ENCODE measurements around the gene LHX3. TPM values are rescaled to one million over a fixed set of nuclear protein-coding genes. Genes with fewer than 3 reads are reported as not detected.

The LHX3 gene
- total RNA-seq, 1 donor from 2014 or later, result 0.10 TPM

GRCh38 chr9:136175616-136176197 lies 29.2 kb downstream of the LHX3 start:
- no peak for DNase-seq

GRCh38 chr9:136174779-136175615 lies 29.9 kb downstream of the LHX3 start:
- DNase-seq, result no peak

- DNase-seq, result no peak
Observed at GRCh38 chr9:136173648-136174290, 31.2 kb downstream of the LHX3 start.

- DNase-seq, result no peak
Observed at GRCh38 chr9:136172412-136173079, 32.4 kb downstream of the LHX3 start.

GRCh38 chr9:136171801-136172411 lies 33.0 kb downstream of the LHX3 start:
- no peak for DNase-seq

- DNase-seq, result no peak
Observed at GRCh38 chr9:136171009-136171800, 33.7 kb downstream of the LHX3 start.

GRCh38 chr9:136170006-136170901 lies 34.7 kb downstream of the LHX3 start:
- no peak for DNase-seq

GRCh38 chr9:136169495-136169894 lies 35.4 kb downstream of the LHX3 start:
- no peak for DNase-seq

GRCh38 chr9:136163248-136163850 lies 41.6 kb downstream of the LHX3 start:
- DNase-seq, result no peak

- no peak for DNase-seq
Observed at GRCh38 chr9:136160995-136161610, 43.8 kb downstream of the LHX3 start.

GRCh38 chr9:136160381-136160841 lies 44.5 kb downstream of the LHX3 start:
- DNase-seq, result no peak

- DNase-seq, result no peak
Observed at GRCh38 chr9:136159851-136160250, 45.1 kb downstream of the LHX3 start.

- DNase-seq, result no peak
Observed at GRCh38 chr9:136157477-136158265, 47.3 kb downstream of the LHX3 start.

- no peak for DNase-seq
Observed at GRCh38 chr9:136156209-136157120, 48.5 kb downstream of the LHX3 start.

- DNase-seq, result no peak
Observed at GRCh38 chr9:136155576-136155975, 49.4 kb downstream of the LHX3 start.

- DNase-seq, result no peak
Observed at GRCh38 chr9:136154943-136155342, 50.0 kb downstream of the LHX3 start.

- DNase-seq, result no peak
Observed at GRCh38 chr9:136153381-136154065, 51.4 kb downstream of the LHX3 start.

Data from skin of body (tissue), 2 donors.